NCI-H510A (cell line): Measurements from ENCODE around the gene TMEM186.
A peak's percentile ranks its signal among the peaks of the same experiment; 100 is the strongest.
"Not testable (repeated sequence)": the region's sequence is repeated elsewhere in the genome, so short reads cannot be mapped to it uniquely, and the experiment has no call there.

Experiments used
- DNase-seq: peaks from one replicate; lab custom pipeline; 2025; lab: John Stamatoyannopoulos, UW

The TMEM186 gene, protein sequence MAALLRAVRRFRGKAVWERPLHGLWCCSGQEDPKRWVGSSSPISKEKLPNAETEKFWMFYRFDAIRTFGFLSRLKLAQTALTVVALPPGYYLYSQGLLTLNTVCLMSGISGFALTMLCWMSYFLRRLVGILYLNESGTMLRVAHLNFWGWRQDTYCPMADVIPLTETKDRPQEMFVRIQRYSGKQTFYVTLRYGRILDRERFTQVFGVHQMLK

DNA sequence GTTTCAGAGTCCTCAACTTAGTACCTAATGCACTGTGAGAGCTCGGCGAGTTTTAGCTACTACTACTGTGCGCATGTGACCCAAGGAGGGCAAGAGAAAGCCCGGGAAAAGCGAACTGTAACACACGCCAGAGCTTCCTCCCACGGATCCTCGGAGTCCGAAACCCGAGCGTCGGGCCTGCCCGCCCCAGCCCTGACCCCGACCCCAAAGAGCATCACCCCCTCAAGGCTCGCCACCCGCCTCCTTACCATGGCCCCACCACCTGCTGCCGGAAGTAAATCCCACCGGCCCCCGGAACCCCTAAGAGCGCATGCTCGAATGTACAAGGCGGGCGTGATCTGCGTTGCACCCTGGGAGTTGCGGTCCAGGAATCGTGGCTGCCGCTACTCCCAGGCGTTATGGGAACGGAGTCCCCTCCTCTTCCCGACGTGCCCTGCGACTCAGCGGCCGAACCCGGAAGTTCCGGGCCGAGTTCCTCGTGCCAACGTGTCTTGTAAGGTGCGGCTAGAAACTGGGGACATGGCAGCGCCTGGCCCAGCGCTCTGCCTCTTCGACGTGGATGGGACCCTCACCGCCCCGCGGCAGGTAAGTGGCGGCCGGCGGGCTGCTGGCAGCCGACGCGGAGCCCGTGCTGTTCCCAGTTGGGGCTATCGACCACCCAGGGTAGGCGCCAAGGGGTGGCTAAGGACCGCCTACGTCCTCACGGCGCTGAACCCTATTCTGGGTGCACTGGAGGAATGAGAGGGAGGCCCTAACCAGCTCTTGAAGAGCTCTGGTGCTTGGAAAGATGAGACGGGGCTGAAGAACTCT, at the start of gene TMEM186, which contains the start of gene PMM2:
TMEM186 (minus strand) TSS at position 276 of the 810 bp plus-strand sequence; CDS start at position 251, 25 bp downstream.
PMM2 (plus strand) TSS at position 476 of the 810 bp plus-strand sequence; CDS start at position 520, 44 bp downstream.
- DNase-seq, result peak; percentile 84

DNA sequence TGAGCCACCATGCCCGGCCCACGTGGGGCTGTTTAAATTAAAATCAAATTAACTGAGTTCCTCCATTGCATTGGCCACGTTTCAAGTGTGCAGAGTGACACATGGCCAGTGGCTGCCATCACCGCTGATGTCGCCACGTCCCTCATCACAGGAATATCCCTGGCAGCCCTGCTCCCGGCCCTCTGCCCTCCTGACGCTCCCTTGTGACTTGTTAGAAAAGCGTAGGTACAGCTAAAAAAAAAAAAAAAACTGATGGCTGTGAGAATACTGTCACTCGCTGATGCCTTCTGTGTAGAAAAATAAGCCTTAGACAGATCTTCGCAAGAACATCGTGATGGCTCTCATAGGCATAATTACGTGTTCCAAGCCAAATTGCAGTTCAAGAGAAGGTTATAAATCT, 49.7 kb upstream of the TMEM186 start:
- DNase-seq, result no peak

DNA sequence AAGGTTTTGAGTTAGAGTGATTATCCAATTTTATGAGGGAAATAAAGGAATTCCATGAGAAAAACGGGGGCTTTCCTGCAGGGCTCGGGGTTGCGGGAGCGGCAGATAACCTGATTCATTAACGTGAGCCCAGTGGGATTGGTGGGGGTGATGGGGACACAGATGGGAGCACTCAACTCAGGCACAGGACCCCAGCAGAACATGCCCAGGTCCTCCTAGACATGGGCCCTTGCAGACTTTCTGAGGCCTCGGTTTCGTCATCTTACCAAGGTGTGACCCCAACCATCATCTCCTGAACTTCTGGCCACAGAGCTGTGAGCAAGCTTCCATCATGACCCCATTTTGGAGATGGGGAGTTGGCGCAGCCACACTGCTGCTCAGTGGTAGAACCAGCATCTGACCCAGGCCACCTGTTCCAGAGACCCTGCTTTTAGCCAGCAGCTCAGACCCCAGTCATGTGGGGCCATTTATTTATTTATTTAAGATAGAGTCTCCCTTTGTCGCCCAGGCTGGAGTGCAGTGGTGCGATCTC, 49.0 kb upstream of the TMEM186 start:
- DNase-seq, result no peak

DNA sequence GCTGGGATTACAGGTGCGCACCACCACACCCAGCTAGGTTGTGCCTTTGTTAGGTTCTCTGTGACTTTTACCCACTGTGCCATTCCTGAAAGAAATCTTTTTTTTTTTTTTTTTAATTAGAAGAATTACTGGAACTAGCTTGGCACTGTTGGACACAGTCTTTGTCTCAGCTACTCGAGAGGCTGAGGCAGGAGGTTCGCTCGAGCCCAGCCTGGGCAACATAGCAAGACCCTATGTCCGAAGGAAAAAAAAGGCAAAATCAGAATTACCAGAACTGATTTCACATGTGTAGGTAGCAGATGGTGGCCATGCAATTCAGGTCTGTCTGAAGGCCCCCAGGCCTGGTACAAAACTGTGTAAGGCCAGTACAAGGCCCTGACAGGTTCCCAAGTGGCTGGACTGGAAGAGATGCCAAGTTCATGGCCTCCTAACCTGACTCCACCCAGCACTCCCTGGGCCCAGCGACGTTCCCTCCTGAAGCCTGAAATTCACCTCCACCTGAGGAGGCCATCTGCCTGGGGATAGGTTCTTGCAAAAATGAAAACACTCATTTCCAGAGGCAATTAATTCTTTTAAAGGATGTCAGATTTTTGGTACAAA, 48.4 kb upstream of the TMEM186 start:
- DNase-seq, result no peak

DNA sequence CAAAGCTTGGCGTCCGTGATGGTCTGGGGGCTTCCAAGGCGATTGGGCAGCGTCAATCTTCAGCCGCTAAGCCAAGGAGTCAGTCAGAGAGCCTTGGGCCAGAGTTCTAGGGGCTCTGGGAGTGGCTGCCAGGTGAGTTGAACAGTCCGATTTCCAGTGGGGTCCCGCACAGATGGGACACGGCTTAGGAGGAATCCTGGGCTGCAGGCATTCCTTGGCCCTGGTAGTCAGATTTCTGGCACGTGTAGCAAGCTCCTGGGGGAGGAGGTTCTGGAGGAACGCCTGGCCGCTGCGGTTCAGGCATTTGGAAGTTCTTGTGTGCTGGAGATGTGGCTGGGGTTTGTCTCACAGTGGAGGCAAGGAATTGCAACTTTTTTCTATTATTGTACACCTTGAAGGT, 45.9 kb upstream of the TMEM186 start:
- DNase-seq, result not testable (repeated sequence)

DNA sequence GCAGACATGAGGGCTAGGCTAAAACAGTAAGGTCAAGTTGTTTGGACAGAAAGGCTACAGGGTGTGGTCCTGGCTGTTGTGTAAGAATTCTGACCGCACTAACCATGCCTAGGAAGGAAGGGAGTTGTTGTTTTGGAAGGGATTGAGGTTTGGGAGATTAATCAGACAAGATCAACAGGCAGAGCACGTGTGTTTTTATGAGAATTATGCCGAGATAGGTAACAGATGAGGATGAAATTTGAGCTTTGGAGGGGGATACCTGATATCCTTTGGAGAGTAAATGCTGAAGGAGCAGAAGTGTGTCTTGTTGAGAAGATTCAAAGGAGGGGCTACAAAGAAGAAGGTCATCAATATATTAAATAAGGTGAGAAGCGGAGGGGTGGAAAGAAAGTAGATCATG, 44.6 kb upstream of the TMEM186 start:
- DNase-seq, result not testable (repeated sequence)

DNA sequence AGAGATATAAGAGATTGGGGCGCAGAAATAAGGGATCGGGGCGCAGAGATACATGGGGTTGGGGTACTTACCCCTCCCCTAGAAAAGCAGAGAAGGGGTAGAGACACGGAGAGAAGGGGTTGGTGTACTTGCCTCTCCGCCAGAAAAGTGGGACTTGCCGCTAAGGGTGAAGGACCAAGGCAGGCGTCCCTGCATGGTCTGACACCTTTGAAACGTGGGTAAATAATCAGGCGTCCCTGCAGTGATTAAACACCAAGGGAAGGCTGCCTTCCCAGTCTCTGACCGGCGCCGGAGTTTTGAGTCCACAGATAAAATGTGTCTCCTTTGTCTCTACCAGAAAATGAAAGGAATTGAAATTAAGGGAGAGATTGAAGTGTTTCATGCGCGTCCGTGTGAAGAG, 40.2 kb upstream of the TMEM186 start:
- not testable (repeated sequence) for DNase-seq

DNA sequence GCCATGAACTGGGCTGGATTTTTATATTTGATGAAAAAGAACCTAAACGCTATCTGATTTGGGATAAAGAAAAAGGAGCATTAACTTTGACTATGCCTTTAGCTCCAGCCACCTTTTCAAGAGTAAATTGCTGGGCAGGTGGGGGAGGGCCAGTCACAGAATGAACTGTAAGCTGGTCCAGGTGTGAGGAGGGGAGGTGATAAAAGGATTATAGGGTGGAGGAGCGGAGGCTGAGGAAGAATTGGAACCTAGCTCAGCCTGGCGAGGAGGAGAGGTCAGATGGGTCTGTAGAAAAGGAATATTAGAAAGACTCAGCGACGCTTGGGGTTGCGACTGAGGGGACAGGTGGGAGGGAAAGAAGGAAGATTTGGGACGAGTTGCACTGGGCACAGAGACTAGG, 39.4 kb upstream of the TMEM186 start:
- not testable (repeated sequence) for DNase-seq

DNA sequence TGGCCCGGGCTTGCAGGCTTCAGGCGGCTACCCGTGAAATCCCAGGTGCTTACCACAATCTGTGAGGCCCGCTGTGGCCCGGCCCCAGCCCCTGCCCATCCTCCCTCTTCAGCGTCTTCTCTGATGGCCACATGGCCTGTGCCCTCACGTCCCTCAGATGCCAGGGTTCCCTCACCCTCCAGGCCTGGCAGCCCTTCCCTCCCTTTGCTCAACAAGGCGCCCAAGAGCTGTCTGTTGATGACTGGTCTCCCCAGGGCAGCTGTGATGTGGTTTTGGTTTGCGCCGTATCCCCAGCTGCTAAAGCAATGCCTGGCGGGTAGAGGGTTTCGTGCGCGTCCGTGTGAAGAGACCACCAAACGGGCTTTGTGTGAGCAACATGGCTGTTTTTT, 35.3 kb upstream of the TMEM186 start:
- no peak for DNase-seq

DNA sequence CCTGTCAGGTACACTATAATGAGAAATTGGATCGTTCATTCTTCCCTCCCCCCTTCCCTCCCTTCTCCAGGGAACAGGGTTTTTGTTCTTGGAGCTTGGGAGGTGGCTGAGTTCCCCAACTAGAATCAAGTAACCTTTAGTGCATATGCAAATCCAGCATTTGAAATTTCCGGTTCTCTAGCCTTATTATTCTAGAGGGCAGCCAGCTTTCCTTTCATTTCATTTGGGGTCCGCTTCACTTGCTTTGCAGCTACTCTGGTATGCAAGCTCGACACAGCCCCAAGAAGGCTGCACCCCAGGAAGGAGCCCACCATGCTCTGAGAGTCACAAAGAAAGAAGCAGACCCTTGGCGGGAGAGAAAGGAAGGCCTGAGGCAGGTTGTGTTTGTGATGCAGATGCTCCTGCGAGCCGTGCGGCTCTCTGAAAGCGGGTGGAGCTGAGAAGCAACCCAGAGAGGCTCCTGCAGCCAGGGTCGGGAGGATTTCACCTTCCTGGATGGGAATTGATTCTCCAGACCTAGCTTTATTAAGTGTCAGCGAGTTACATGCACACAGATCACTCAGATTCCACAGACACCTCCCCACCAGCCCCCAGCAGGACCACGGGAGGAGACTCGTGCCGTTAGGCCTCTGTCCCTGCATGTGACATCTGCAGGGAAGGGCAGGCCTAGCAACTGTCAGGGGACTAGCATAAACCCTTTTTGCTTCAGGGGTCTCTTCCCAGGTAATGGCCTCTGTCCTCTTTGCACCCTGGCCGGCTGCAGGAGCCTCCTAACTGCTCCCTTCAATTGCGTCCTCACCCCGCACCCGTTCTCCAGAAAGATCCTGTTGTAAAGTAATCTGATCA, 34.7 kb upstream of the TMEM186 start:
- no peak for DNase-seq

DNA sequence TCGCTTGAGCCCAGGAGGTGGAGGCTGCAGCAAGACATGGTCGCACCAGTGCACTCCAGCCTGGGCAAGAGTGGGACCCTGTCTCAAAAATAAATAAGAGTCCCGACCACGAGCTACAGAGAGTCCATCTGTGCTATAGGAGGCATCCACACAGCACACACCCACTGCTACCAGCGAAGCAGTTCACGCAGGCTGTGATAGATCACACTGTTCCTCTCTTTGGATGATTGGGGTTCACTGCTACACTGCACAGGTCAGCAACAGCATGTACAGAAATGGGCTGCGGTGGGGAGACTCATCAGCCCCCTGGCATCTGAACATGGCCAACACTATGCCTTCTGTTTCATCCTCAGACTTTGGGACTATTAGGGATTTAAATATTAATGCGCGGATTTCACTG, 34.0 kb upstream of the TMEM186 start:
- no peak for DNase-seq

DNA sequence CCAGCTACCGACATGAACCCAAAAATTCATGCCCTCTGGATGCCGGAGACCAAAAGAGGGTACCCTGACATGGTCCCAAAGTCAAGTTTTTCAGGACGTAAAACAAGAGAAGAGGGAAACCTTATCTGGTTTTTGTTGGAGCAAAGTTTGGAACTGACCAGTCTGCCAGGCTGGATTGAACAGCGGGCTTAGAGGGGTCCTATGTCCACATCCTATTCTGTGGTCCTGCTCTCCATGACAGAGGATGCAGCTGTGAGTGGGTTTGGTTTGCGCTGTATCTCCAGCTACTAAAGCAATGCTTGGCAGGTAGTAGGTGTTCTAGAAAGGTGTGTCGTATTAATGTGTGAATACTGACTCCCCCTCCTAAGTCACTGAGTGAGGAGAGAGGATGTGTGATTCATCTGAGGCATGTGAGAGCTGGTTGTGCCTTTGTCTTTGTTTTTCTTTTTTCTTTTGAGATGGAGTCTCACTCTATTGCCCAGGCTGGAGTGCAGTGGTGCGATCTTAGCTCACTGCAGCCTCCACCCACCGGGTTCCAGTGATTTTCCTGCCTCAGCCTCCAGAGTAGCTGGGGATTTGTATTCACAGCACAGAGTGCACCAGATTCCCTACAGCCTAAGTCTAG, 31.2 kb upstream of the TMEM186 start:
- DNase-seq, result no peak

DNA sequence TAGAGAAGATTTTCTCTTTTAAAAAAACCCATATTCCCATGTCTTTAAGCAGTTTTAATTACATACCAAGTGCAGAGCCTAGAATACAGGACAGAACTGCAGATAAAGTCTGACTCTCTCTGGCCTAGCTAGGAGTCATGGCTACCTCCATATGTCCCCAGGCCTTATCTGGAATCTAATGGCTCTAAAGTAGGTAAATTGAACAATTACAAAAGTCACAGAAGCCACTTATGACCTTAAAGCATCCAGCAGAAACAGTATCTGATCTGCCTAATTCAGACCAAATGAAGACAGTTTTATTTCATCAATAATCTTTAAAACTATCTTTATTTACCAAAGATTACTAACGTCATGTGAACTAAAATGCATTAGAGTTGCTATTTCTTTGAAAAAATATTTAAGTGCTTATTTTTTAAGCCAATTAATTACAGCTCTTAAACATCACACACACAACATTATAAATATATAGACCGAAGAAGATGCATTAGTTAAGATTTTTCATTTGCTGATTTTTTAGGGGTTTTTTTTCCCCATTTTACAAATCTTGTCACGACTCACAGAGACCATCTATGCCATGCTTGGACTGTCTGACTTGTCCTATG, 28.9 kb upstream of the TMEM186 start:
- DNase-seq, result no peak

DNA sequence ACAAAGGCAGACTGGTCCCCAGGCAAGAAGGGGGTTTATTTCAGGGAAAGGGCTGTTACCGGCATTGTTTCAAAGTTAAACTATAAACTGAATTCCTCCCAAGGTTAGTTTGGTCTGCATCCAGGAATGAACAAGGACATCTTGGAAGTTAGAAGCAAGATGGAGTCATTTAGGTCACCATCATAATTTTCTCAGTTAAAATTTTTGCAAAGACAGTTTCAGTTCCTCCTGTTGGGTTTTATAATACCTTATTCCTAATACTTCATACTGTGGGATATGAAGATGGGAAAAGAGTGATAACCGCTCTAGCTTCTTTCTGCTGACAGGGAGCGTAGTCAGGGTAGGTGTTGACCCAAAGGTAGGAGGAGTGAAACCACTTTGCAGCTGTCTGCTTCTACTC, 25.0 kb upstream of the TMEM186 start:
- DNase-seq, result no peak

DNA sequence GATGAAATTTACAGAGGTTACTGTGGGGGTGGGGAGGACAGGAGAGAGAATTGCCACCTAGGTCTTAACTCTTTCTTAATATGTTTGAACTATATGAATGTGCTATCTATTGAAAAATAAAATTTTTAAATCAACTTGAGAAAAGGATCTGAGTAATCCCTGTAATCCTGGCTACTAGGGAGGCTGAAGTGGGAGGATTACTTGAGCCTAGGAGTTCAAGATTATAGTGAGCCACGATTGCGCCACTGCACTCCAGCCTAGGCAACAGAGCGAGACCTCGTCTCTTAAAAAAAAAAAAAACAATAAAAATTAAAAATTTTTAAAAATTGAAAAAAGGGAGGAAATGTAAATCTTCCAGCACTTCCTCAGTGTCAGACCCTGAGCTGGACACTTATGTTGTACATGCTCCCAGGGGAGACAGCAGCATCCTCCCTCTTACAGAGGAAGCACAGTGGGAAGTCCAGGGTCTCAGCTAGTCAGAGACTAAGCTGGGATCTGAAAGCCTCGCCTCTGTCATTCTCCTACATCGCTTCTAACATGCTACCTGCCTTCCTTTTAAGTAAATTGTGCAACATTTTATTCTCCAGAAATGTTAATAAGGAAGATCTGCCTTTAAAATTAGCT, 22.1 kb upstream of the TMEM186 start:
- no peak for DNase-seq

DNA sequence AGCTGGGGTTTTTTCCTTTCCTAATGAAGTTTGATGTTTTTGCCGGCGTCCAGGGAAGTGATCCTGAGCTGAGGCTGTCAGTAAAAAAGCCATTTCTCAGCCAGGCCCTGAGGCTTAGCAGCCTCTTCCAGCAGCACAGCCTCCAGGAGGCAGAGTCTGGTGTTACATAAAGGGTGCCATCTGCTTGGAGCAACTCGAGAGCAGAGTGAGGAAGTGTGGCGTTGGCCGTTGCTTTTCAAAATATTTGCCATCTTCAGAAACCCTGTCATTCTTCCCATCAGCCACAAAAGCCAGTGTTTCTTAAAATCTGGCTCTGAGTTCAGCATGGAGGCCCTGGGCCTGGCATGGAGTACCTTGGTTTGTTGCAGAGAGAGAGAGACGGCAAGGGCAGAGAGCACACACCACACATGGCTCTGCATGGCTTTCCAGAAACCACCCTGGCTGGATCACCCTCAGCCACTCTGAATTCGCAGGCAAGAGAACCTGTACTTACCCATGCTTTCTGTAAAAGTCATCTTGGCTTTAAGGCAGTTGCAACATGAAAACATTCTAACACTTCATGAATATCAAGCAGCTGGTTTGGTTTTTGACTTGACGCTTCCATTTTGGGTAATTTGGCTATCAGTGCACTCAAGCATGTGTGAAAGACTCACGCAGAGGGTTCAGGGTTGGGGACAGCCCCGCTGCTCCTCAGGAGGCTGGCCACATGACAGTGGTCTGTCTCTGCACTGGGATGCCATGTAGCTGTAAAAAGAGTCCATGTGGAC, 21.2 kb upstream of the TMEM186 start:
- DNase-seq, result no peak

DNA sequence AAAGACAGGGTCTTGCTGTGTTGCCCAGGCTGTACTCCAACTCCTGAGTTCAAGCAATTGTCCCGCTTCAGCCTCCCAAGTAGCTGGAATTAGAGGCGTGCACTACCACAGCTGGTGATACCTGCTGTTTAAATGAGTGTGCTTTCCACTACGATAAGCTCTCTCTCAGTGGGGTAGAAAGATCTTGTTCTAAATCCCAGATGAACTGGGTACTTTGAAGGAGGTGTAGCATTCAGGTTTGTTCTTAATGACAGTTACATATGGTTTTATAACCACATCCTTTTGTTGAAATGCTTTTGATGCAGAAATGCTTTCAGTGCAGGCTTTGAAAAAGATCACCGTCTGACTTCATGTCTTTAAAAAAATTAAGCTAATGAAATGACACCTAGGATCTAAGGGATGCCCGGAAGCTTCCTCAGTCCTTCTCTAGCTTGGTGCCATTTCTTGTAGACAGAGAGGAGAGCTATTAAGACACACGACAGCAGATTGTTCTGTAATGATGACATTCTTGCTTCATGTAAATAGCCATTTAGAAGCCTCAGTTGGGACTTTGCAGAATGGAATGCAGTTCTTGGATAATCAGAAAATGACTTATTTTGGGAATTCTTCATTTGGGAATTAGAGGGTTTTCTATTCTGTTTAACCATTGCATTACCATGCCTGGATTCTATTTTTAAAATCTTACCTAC, 19.7 kb upstream of the TMEM186 start:
- DNase-seq, result no peak

DNA sequence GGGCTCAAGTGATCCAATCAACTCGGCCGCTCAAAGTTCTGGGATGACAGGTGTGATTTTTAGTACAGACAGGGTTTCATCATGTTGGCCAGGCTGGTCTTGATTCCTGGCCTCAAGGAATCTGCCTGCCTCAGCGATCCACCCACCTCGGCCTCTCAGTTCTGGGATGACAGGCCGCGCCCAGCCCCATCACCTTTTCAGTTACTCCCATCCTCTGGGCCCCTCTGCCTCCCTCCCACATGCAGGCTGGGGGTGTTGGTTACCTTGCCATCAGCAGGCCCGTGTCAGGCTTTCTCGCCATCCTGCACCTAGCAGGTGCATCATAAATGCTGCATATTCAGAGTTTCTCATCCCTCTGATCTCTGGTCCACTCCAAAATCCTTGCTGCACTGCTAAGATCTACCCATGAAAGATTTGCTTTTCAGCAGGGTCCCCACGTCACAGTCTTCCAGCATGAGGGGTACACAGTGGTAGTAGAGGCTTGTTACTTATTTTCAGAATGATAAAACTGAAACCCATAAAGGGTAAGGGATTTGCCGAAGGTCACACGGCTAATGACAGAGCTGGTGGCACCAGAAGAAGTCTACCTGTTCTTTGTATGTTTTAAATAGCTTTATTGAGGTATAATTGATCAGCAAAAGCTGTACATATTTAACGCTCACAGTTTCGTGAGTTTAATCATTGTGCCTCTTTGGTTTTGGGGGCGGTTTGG, 16.8 kb upstream of the TMEM186 start:
- DNase-seq, result no peak
